ENCODE data around the gene PVALB.

The PVALB gene

DNA sequence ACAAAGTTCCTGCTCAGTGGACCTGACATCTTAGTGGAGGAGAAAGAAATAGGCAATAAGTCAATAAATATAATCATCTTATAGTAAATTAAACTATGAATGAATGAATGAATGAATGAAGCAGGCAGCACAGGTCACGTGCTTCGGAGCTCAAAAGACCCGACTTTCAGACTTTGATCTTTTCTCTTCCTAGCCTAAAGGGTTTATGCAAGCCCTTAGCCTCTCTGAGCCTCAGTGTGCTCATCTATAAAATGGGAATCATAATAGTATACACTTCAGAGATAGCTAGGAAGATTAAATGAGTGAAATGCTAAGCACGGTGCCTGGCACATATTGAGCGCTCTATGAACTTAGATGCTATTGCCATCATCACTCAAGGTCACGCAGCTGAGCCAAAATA is 7.5 kb downstream of the PVALB start:
- no peak overlapping the region for H3K4me3 Mint-ChIP-seq
- H3K9me3 Mint-ChIP-seq: no peaks in the 10 kb centered on the region
- H3K36me3 Mint-ChIP-seq (ENCODE audit: low read depth): no peaks in the 10 kb centered on the region
- peaks cover 16% of the 10 kb centered on the region for H3K4me1 Mint-ChIP-seq (ENCODE audit: low read depth)
- no peak overlapping the region for H3K27ac Mint-ChIP-seq
- peaks cover 22% of the 10 kb centered on the region for H3K27me3 Mint-ChIP-seq (ENCODE audit: low read depth)

- H3K9me3 Mint-ChIP-seq: no peaks in the 10 kb centered on the region
- H3K36me3 Mint-ChIP-seq (ENCODE audit: low read depth): no peaks in the 10 kb centered on the region
- peaks cover 16% of the 10 kb centered on the region for H3K4me1 Mint-ChIP-seq (ENCODE audit: low read depth)
- peaks cover 17% of the 10 kb centered on the region for H3K27me3 Mint-ChIP-seq (ENCODE audit: low read depth)
- H3K27ac Mint-ChIP-seq: peak overlapping the region; percentile 56
- no peak overlapping the region for H3K4me3 Mint-ChIP-seq
Measured at GRCh38 chr22:36808721-36809344, 8.0 kb downstream of the PVALB start.

DNA sequence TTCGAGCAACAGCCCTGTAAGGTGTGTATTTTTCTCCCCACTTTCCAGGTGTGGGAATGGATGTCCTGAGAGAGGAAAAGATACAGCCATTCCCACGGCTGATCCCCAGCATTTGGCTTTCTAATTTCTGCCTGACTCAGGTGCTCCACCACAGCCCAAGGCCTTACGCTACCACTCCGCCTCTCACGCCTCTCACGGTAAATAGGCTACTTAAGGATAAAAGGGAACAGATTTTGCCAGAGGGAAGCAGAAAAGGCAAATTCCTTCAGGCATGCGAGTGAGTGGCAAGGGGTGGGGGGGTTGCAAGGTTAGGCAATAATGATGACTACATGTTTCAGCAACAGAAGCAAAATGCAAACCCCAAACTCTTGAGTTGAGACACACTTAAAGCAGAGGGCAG is 9.2 kb downstream of the PVALB start:
- Mint-ChIP-seq H3K4me1 (ENCODE audit: low read depth) (peaks cover 16% of the 10 kb centered on the region), H3K27me3 (ENCODE audit: low read depth) (peaks cover 9% of the 10 kb centered on the region), H3K27ac (no peak overlapping the region), H3K36me3 (ENCODE audit: low read depth) (no peaks in the 10 kb centered on the region), H3K4me3 (no peak overlapping the region), H3K9me3 (no peaks in the 10 kb centered on the region)

- no peak overlapping the region for H3K4me3 Mint-ChIP-seq
- H3K36me3 Mint-ChIP-seq (ENCODE audit: low read depth): no peaks in the 10 kb centered on the region
- H3K9me3 Mint-ChIP-seq: no peaks in the 10 kb centered on the region
- H3K4me1 Mint-ChIP-seq (ENCODE audit: low read depth): peaks cover 16% of the 10 kb centered on the region
- peaks cover 6% of the 10 kb centered on the region for H3K27me3 Mint-ChIP-seq (ENCODE audit: low read depth)
- H3K27ac Mint-ChIP-seq: no peak overlapping the region
Measured at GRCh38 chr22:36806835-36807234, 10.0 kb downstream of the PVALB start.

DNA sequence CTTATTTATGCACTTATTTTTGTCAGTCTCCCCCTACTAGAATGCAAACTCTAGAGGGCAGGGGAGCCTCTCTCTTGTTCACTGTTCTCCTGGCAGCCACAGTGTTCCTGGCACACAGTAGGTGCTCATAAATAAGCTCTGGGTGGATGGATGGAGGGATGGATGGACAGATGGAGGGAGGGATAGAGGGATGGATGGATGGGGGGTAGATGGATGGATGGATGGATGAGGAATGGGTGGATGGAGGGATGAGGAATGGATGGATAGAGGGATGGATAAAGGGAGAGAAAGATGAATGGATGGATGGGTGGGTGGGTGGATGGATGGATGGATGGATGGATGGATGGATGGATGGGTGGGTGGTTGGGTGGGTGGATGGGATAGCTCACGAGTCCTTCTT is 13.5 kb downstream of the PVALB start:
- Mint-ChIP-seq H3K27me3 (ENCODE audit: low read depth) (peaks cover 13% of the 10 kb centered on the region), H3K4me1 (ENCODE audit: low read depth) (peaks cover 6% of the 10 kb centered on the region), H3K36me3 (ENCODE audit: low read depth) (no peaks in the 10 kb centered on the region), H3K27ac (no peak overlapping the region), H3K9me3 (no peaks in the 10 kb centered on the region), H3K4me3 (no peak overlapping the region)

DNA sequence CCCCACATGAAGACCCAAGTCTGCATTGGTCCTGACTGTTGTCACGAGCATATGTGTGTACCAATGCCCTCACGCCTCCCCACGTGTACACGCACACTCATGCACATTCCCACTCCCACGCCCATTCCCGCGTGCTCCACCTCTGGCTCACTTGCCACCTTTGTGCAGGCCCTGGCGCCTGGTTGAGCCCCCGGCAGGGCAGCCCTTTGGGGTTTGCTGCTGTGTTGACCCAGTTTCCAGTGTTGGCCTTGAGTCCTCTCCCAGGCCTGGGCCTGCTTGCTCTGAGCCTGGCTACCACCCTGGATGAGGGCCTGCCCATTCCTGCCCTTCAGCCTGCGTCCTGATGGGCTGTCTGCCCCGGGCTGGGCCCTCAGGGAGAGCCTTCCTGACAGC is 18.2 kb downstream of the PVALB start:
- no peaks in the 10 kb centered on the region for H3K4me1 Mint-ChIP-seq (ENCODE audit: low read depth)
- no peak overlapping the region for H3K4me3 Mint-ChIP-seq
- no peaks in the 10 kb centered on the region for H3K36me3 Mint-ChIP-seq (ENCODE audit: low read depth)
- H3K27me3 Mint-ChIP-seq (ENCODE audit: low read depth): peaks cover 18% of the 10 kb centered on the region
- H3K27ac Mint-ChIP-seq: no peak overlapping the region
- no peaks in the 10 kb centered on the region for H3K9me3 Mint-ChIP-seq

DNA sequence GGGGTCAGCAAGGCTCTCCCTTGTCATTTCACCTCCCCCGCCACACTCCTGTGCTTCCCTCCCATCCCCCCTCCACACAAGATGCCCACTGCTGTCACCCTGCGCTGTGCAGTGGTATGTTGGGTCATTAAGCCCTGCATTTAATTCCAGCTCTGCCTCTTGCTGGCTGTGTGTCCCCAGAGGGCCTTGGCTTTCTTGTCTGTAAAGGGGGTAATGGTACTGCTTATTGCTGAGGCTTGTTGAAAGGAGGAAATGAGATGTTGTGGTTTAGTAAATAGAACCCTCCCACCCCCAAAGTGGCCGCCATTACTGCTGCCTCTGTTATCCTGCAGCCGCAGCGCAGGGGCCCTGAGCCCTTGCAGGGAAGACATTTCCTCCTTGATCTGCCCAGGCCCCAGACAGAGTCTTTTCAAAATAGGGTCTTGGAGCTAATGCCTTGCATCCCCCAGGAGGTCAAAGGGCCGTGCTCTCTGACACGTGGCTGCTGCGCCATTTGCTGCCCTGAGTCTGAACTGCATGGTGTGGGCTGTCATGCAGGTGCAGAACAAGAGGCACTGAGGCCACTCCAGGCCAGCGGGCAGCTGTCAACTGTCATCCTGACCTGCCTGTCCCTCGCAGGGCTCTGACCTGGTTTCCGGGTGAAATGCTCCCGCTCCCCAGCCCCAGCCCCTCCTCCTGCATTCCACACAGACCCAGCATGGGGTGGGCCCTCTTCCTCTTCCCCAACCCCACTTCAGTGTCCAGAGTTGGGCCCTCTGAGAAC is 18.7 kb downstream of the PVALB start:
- no peaks in the 10 kb centered on the region for H3K36me3 Mint-ChIP-seq (ENCODE audit: low read depth)
- H3K9me3 Mint-ChIP-seq: no peaks in the 10 kb centered on the region
- H3K27ac Mint-ChIP-seq: no peak overlapping the region
- peaks cover 16% of the 10 kb centered on the region for H3K27me3 Mint-ChIP-seq (ENCODE audit: low read depth)
- H3K4me1 Mint-ChIP-seq (ENCODE audit: low read depth): no peaks in the 10 kb centered on the region
- H3K4me3 Mint-ChIP-seq: no peak overlapping the region

DNA sequence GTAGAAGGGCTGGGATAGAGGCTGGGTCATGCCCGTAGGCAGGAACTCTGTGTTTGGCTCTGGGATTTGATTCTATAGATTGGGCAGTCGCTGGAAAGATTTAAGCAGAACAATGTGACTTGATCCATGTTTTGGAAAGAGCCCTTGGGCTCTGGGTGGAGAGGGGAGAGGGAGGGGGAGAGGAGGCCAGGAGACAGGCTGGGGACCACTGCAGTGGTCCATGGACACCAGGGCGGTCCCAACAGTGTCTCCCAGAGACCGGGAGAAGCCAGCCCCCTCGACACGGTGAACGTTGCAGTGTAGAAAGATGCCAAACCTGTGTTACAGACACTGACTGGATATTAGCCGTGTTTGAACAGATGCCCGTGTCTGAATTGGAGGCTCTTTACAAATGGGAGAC is 19.5 kb downstream of the PVALB start:
- Mint-ChIP-seq H3K4me1 (ENCODE audit: low read depth) (no peaks in the 10 kb centered on the region), H3K27ac (no peak overlapping the region), H3K4me3 (no peak overlapping the region), H3K27me3 (ENCODE audit: low read depth) (peaks cover 14% of the 10 kb centered on the region), H3K36me3 (ENCODE audit: low read depth) (no peaks in the 10 kb centered on the region), H3K9me3 (no peaks in the 10 kb centered on the region)

- Mint-ChIP-seq H3K27ac (no peak overlapping the region), H3K9me3 (no peaks in the 10 kb centered on the region), H3K4me1 (ENCODE audit: low read depth) (no peaks in the 10 kb centered on the region), H3K36me3 (ENCODE audit: low read depth) (no peaks in the 10 kb centered on the region), H3K27me3 (ENCODE audit: low read depth) (peaks cover 10% of the 10 kb centered on the region), H3K4me3 (no peak overlapping the region)
Measured at GRCh38 chr22:36796552-36797175, 20.2 kb downstream of the PVALB start.

DNA sequence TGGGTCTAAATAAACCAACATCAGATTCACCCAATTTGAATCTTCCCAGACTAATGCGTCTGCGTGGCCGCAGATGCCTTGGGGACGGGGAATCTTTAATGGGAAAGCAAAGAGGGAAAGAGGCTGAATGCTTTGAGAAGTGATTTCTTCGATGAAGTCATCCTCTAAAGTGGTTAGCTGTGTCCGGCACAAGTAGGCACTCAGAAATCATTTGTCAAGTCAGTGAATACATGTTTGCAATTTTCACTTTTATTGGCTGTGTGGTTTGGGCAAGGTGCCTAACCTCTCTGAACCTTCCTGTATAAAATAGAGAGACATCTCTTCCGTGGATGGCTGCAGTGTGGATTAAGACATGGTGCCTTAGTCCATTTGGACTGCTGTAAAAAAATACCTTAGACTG is 21.2 kb downstream of the PVALB start:
- Mint-ChIP-seq H3K27ac (no peak overlapping the region), H3K27me3 (ENCODE audit: low read depth) (peaks cover 8% of the 10 kb centered on the region), H3K9me3 (no peaks in the 10 kb centered on the region), H3K36me3 (ENCODE audit: low read depth) (no peaks in the 10 kb centered on the region), H3K4me1 (ENCODE audit: low read depth) (peaks cover 7% of the 10 kb centered on the region), H3K4me3 (no peak overlapping the region)

GRCh38 chr22:36790648-36791047 is 26.2 kb downstream of the PVALB start:
- no peaks in the 10 kb centered on the region for H3K9me3 Mint-ChIP-seq
- peaks cover 10% of the 10 kb centered on the region for H3K4me1 Mint-ChIP-seq (ENCODE audit: low read depth)
- H3K4me3 Mint-ChIP-seq: no peak overlapping the region
- H3K36me3 Mint-ChIP-seq (ENCODE audit: low read depth): no peaks in the 10 kb centered on the region
- no peak overlapping the region for H3K27ac Mint-ChIP-seq
- peaks cover 4% of the 10 kb centered on the region for H3K27me3 Mint-ChIP-seq (ENCODE audit: low read depth)

DNA sequence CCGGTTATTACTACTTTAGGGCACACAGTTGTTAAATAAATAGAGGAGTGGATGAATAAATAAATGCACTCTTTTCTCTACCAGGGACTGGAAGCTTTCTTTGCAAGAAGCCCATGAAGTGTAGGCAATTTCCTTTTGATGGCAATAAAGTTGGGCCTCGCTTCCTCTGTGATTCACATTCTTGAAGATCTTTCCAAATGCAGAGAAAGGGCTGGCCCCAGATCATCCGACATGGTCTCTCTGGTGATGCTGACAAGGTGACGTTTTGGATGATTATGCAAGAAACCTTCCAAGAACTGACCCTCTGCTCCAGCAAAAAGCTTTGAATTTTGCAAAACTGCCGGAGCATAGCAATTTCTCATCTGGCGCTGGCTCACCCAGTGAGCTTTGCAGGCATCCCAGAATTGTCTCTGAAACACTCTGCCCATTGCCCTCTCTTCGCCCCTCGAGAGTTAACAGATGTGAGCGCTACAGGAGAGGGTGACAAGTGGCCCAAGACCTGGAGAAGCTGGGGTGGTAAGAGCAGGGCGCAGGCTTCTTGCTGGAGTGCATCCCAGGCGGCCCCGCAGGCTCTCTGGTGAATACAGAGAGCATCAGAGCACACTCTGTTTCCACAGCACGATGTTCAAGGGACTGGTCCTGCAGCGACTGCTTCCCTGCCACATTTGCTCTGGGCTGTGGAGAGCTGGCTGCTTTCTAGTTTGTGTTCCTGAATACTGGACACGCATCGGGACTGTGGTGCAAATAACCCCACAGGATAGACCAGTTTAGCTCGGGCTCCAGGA is 29.4 kb downstream of the PVALB start:
- Mint-ChIP-seq H3K4me3 (no peak overlapping the region), H3K9me3 (no peaks in the 10 kb centered on the region), H3K36me3 (ENCODE audit: low read depth) (no peaks in the 10 kb centered on the region), H3K27ac (no peak overlapping the region), H3K4me1 (ENCODE audit: low read depth) (peaks cover 14% of the 10 kb centered on the region), H3K27me3 (ENCODE audit: low read depth) (no peaks in the 10 kb centered on the region)

DNA sequence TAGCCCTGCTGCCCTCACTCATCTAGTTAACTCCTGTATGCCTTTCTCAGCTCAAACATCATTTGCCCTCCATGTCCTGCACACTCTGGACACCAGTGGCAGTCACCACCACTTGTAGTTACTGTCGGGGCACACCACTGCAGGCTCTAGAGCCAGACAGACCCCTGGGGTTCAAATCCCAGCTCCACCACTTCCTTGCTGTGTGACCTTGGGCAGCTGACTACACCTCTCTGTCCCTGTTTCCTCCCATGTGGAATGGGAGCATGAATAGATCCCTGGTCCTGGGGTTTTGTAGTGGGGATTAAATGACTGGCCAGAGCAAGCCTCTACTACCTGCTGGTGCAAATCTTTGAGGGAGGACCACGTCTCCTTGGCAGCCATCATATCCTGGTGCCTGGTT is 33.1 kb downstream of the PVALB start:
- Mint-ChIP-seq H3K36me3 (ENCODE audit: low read depth) (no peaks in the 10 kb centered on the region), H3K4me3 (no peak overlapping the region), H3K4me1 (ENCODE audit: low read depth) (peaks cover 15% of the 10 kb centered on the region), H3K27me3 (ENCODE audit: low read depth) (no peaks in the 10 kb centered on the region), H3K9me3 (no peaks in the 10 kb centered on the region), H3K27ac (no peak overlapping the region)

DNA sequence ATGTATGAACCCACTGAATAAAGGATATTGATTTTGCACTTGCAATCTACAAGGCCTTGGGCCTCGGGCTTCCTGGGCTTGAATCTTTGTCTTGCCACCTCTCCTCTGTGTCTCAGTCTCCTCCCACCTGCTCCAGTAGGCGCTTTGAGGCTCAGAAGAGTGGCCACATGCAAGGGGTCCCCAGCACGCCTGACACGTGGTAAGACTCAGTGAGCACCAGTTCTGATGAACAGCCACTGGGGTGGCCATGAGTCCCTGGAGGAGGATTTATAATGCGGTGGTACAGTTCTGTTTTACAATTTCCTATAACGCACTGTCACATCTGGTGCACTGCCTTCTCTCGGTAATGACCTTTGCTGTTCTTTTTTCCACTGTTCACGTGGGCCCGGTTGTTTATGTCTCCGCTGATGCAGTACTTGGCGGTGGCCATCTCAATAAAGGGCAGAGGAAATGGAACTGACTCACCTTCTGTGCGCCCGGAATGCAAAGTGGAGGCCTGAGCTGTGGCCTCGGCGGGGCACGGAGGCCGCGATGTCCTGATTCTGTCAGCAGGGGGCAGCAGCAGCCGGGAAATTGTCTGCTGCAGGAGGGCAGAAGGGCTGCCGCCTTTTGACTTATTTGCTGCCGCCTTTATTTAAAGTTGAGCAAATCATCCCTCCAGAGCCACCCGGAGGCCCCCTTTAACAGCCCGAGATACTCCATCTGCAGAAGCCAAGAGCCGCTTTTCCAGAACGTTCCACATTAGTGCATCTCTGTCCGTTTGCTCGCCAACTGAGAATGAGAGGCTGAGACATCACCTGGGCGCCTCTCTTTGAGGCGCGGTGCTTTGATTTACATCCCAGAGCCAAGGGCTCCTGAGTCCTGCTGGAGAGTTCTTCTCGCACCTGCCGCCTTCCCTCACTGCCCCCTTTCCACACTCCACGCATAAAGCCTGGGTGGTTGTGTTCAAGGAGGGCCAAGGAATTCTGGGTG is 34.9 kb downstream of the PVALB start:
- Mint-ChIP-seq H3K27ac (peak overlapping the region; percentile 88), H3K4me3 (no peak overlapping the region), H3K27me3 (ENCODE audit: low read depth) (no peaks in the 10 kb centered on the region), H3K9me3 (no peaks in the 10 kb centered on the region), H3K4me1 (ENCODE audit: low read depth) (peaks cover 27% of the 10 kb centered on the region), H3K36me3 (ENCODE audit: low read depth) (no peaks in the 10 kb centered on the region)

All from T-helper 1 cell treated with Interleukin-12 subunit alpha and Interleukin-12 subunit beta and Interleukin-4 antibody, amounts not matched to agents 30 μg/mL and 1 μg/mL, for 36 hours (primary cell).